K562 (cell line): ENCODE data around the gene MYO7A. TPM values are rescaled to one million over a fixed set of nuclear protein-coding genes. Genes with fewer than 3 reads are reported as not detected.

Experiments
- ATAC-seq: fragments of 200-7000 bp; cut with Tn5 transposase; 3 replicates; pipeline ENCODE4 v1.9.1; 2020; ENCODE audit warnings: moderate library complexity
- BruUV-seq: library from RNA; stranded (reverse); fragments of 400-500 nt; replicated peaks from 2 replicates; lab custom pipeline; 2021; lab: Mats Ljungman, UMichigan
- CTCF ChIA-PET: fragments of 300-600 bp; formaldehyde crosslinking; extraction: SDS; loops from one replicate; lab custom pipeline; 2021; ENCODE audit warnings: low intra/inter-chr PET ratio; lab: Yijun Ruan, JAX
- POLR2A ChIA-PET: fragments of 300-600, 350-650 bp; sonication (Branson Sonifier 250); formaldehyde crosslinking; extraction: SDS; loops from one replicate; lab custom pipeline; 2021; ENCODE audit warnings: antibody characterized with exemption, inconsistent platforms; lab: Yijun Ruan, JAX
- DNase-seq, 4 experiments: peaks; one replicate each; pipeline versions ENCODE4 v3.0.0 to v3.0.0-alpha.2; 2011 to 2018; ENCODE audit warnings: low spot score in 3 of 4, mixed read lengths in 3 of 4; ENCODE audit errors: extremely low read depth in 1 of 4
- FAIRE-seq: peaks from 2 replicates; lab custom pipeline; 2011; peaks lifted over from hg19 to GRCh38; lab: Jason Lieb, UNC
- H2AFZ ChIP-seq: 2 replicates; pipeline ENCODE4 v1.6.0; 2011; ENCODE audit warnings: low read depth, low read length, control low read depth, inconsistent platforms
- H3K27ac ChIP-seq: fragments of 200-600 bp; 3 replicates; pipeline ENCODE4 v1.8.0; 2011; ENCODE audit warnings: low read depth, mild to moderate bottlenecking, control low read depth, inconsistent platforms, low read length, moderate library complexity, mixed read lengths; ENCODE audit errors: extremely low read depth
- H3K27me3 ChIP-seq, 2 experiments: fragments of 300-600 bp in 1 of 2; 2 replicates in 1 of 2; 3 replicates in 1 of 2; pipeline versions ENCODE4 v1.6.0 to v1.8.0; 2011; ENCODE audit warnings: inconsistent platforms in 2 of 2, low read length in 2 of 2, mild to moderate bottlenecking in 1 of 2, mixed read lengths in 1 of 2, moderate library complexity in 1 of 2; ENCODE audit not compliant: control insufficient read depth in 2 of 2, insufficient read depth in 2 of 2
- H3K36me3 ChIP-seq: fragments of 300-600 bp; 3 replicates; pipeline ENCODE4 v1.8.0; 2011; ENCODE audit warnings: mild to moderate bottlenecking, low read length, inconsistent platforms; ENCODE audit not compliant: control insufficient read depth, insufficient read depth
- H3K4me1 ChIP-seq, 2 experiments: fragments of 200-600 bp in 1 of 2; replicated peaks in 1 of 2; 2 replicates in 1 of 2; 3 replicates in 1 of 2; pipeline versions ENCODE4 v1.5.1 to v1.8.0; 2011; ENCODE audit warnings: inconsistent platforms in 2 of 2, low read length in 2 of 2, mild to moderate bottlenecking in 1 of 2, mixed read lengths in 1 of 2, moderate library complexity in 1 of 2; ENCODE audit not compliant: control insufficient read depth in 2 of 2, insufficient read depth in 2 of 2
- H3K4me2 ChIP-seq: 2 replicates; pipeline ENCODE4 v1.6.1; 2011; ENCODE audit warnings: low read length, control low read depth, inconsistent platforms, mixed read lengths; ENCODE audit not compliant: insufficient read depth
- H3K4me3 ChIP-seq: fragments of 200-600 bp; sonication (generic), shearing (Covaris generic); 2 replicates; pipeline ENCODE4 v1.5.1; 2016; ENCODE audit warnings: control low read depth, inconsistent platforms
- H3K79me2 ChIP-seq: fragments of 200-600 bp; 3 replicates; pipeline ENCODE4 v1.8.0; 2011; ENCODE audit warnings: low read length, inconsistent platforms; ENCODE audit not compliant: control insufficient read depth, insufficient read depth
- H3K9ac ChIP-seq, 2 experiments: 2 replicates each; pipeline versions ENCODE4 v1.6.0 to v1.6.1; 2011; ENCODE audit warnings: low read depth in 2 of 2, low read length in 2 of 2, control low read depth in 1 of 2, inconsistent platforms in 1 of 2, mild to moderate bottlenecking in 1 of 2, mixed read lengths in 1 of 2; ENCODE audit not compliant: insufficient read depth in 1 of 2
- H3K9me1 ChIP-seq: one replicate; pipeline ENCODE4 v1.6.0; 2011; ENCODE audit warnings: inconsistent platforms, mild to moderate bottlenecking, low read length, moderate library complexity; ENCODE audit not compliant: control insufficient read depth, insufficient read depth
- H3K9me3 ChIP-seq: replicated peaks from 2 replicates; pipeline ENCODE4 v1.5.1; 2011; ENCODE audit warnings: low read depth, low read length, inconsistent platforms; ENCODE audit not compliant: control insufficient read depth, insufficient read depth
- H4K20me1 ChIP-seq: replicated peaks from 2 replicates; pipeline ENCODE4 v1.6.1; 2011; ENCODE audit warnings: low read length, inconsistent platforms, mixed read lengths; ENCODE audit not compliant: control insufficient read depth, insufficient read depth
- CEBPG ChIP-seq, 3 experiments: fragments of 200-800 bp in 1 of 3; sonication (Bioruptor generic) in 1 of 3; sonication (generic) in 1 of 3; formaldehyde crosslinking in 1 of 3; IDR thresholded peaks in 2 of 3; conservative IDR thresholded peaks in 1 of 3; 2 replicates each; pipeline versions ENCODE4 v1.6.1 to v1.8.0; 2016 to 2022; ENCODE audit warnings: missing compliant biosample characterization in 2 of 3, missing genetic modification characterization in 2 of 3, mild to moderate bottlenecking in 1 of 3, missing genetic modification reagents in 1 of 3
- NELFE ChIP-seq: IDR thresholded peaks from 2 replicates; pipeline ENCODE4 v1.6.1; 2011; ENCODE audit warnings: mild to moderate bottlenecking; ENCODE audit not compliant: insufficient read depth, insufficient read length
- NRF1 ChIP-seq, 2 experiments: fragments of 450-650 bp; IDR thresholded peaks in 1 of 2; conservative IDR thresholded peaks in 1 of 2; 2 replicates each; pipeline ENCODE4 v1.6.1; 2014; ENCODE audit warnings: mild to moderate bottlenecking in 2 of 2
- ZNF212 ChIP-seq: fragments of 450-650 bp; formaldehyde crosslinking; IDR thresholded peaks from 2 replicates; pipeline ENCODE4 v1.4.0; 2020; ENCODE audit warnings: mild to moderate bottlenecking
- ZSCAN29 ChIP-seq: fragments of 450-650 bp; IDR thresholded peaks from 2 replicates; pipeline ENCODE4 v1.6.1; 2017
- WGBS: fragments of 100-300 bp; shearing (Covaris generic); methylation state at CpG from one replicate; pipeline ENCODE4 v1.1.6; 2016; ENCODE audit warnings: low coverage, mixed read lengths; ENCODE audit not compliant: insufficient coverage; ENCODE audit errors: missing lambda C conversion rate; 5-methylcytosine and 5-hydroxymethylcytosine counted together
- in situ Hi-C: fragments of 300-500 bp; cut with MboI; formaldehyde crosslinking; loops from 4 replicates; pipeline ENCODE4 v1.15.0; 2018; ENCODE audit warnings: inconsistent platforms, mixed read lengths
- intact Hi-C: fragments of 100-400 bp; cut with micrococcal nuclease; formaldehyde crosslinking; loops from 2 replicates; pipeline ENCODE4 v1.14.2; 2022
- polyA plus RNA-seq, 8 experiments: library from polyadenylated mRNA; depleted of rRNA in 4 of 8; stranded (reverse) in 5 of 8; unstranded in 3 of 8; fragments of >200 nt; fragmentation: Nextera tagmentation in 2 of 8; fragmentation: Illumina TruSeq in 1 of 8; extraction: Ambion mirVana in 2 of 8; extraction: Trizol in 1 of 8; gene quantifications; 2 replicates each; pipeline versions ENCODE4 v1.2.1 to v1.2.3, GENCODE V29; 2011 to 2014; ENCODE audit warnings: inconsistent platforms in 1 of 8, missing spikeins in 1 of 8
- total RNA-seq, 7 experiments: library from RNA; depleted of rRNA in 6 of 7; stranded (reverse); fragments of >200 nt in 6 of 7; fragmentation: Illumina TruSeq in 2 of 7; extraction: Trizol in 2 of 7; gene quantifications; 2 replicates each; pipeline versions ENCODE4 v1.2.1 to v1.2.3, GENCODE V29; 2011 to 2021; ENCODE audit warnings: low replicate concordance in 1 of 7
- TF ChIP-seq, protein P1 (sequence below): fragments of 250-450 bp; sonication (Bioruptor Pico); IDR thresholded peaks from 2 replicates; pipeline ENCODE4 v1.5.0; 2020; ENCODE audit warnings: mild to moderate bottlenecking, borderline replicate concordance
- TF ChIP-seq, protein P2 (sequence below): sonication (generic); formaldehyde crosslinking; IDR thresholded peaks from 2 replicates; pipeline ENCODE4 v1.8.0; 2023; ENCODE audit warnings: missing genetic modification reagents, mild to moderate bottlenecking, borderline replicate concordance
- TF ChIP-seq, protein P3 (sequence below), 2 experiments: fragments of 450-650 bp; conservative IDR thresholded peaks; 2 replicates each; pipeline ENCODE4 v1.6.1; 2017; ENCODE audit warnings: mild to moderate bottlenecking in 2 of 2, moderate library complexity in 2 of 2

MYO7A gene
- total and polyA plus RNA-seq, 9 of the 15 experiments (the other 6 are each of a cell fraction or from before 2014, with no cell fraction given): 0.01 to 0.11 (median 0.07) TPM; not detected in 1

DNA sequence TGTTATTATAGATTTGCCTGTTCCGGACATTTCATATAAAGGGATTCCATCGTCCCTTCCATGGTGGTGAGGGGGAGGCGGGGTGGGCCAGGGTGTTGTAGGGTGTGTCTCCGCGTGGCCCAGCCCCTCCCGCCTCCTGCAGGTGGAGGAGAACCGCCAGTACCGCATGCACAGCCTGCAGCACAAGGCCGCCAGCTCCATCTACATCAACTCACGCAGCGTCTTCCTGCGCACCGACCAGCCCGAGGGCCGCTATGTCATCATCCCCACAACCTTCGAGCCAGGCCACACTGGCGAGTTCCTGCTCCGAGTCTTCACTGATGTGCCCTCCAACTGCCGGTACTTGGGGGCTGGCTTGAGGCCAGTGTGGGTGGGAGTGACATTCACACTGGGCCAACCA is 7.5 kb upstream of the MYO7A start:
- no peak overlapping the region for H3K27ac ChIP-seq
- ChIA-PET POLR2A (interaction anchor here (0.6 to 1.0 kb wide), 4 partner anchors 8 to 247 kb away, joined by 3 to 4 read pairs (median 4); no protein-coding TSS in a partner anchor), CTCF (no interaction called here)
- peaks cover 15 to 82% of the 10 kb centered on the region in 2 experiments; a peak in 4 of 5 replicates for H3K27me3 ChIP-seq
- DNase-seq: no peak
- no peak for ATAC-seq
- H2AFZ ChIP-seq: no peak overlapping the region
- WGBS: 1% methylated on average over 19 of the region's 19 CpGs
- H3K4me3 ChIP-seq: no peak overlapping the region
- no peaks in the 10 kb centered on the region for H3K79me2 ChIP-seq
- intact Hi-C loops (no loop called here), in situ Hi-C loops (no loop called here)
- H3K36me3 ChIP-seq: no peaks in the 10 kb centered on the region
- H3K9me1 ChIP-seq: no peaks in the 10 kb centered on the region
- H3K4me2 ChIP-seq: no peak overlapping the region
- H3K9me3 ChIP-seq: no peaks in the 10 kb centered on the region
- no TSS peak for BruUV-seq
- H3K4me1 ChIP-seq: peaks cover 0 to 4% of the 10 kb centered on the region in 2 experiments; a peak in 2 of 5 replicates
- H4K20me1 ChIP-seq: no peaks in the 10 kb centered on the region; the same call in 1 of the 2 replicates
- FAIRE-seq: no peak
- H3K9ac ChIP-seq: no peak overlapping the region
- TF ChIP-seq, protein P1, sequence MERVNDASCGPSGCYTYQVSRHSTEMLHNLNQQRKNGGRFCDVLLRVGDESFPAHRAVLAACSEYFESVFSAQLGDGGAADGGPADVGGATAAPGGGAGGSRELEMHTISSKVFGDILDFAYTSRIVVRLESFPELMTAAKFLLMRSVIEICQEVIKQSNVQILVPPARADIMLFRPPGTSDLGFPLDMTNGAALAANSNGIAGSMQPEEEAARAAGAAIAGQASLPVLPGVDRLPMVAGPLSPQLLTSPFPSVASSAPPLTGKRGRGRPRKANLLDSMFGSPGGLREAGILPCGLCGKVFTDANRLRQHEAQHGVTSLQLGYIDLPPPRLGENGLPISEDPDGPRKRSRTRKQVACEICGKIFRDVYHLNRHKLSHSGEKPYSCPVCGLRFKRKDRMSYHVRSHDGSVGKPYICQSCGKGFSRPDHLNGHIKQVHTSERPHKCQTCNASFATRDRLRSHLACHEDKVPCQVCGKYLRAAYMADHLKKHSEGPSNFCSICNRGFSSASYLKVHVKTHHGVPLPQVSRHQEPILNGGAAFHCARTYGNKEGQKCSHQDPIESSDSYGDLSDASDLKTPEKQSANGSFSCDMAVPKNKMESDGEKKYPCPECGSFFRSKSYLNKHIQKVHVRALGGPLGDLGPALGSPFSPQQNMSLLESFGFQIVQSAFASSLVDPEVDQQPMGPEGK (CRISPR knock-in tag): no peak
- no peak for TF ChIP-seq ZNF212 (CRISPR knock-in tag)
- TF ChIP-seq, protein P2, sequence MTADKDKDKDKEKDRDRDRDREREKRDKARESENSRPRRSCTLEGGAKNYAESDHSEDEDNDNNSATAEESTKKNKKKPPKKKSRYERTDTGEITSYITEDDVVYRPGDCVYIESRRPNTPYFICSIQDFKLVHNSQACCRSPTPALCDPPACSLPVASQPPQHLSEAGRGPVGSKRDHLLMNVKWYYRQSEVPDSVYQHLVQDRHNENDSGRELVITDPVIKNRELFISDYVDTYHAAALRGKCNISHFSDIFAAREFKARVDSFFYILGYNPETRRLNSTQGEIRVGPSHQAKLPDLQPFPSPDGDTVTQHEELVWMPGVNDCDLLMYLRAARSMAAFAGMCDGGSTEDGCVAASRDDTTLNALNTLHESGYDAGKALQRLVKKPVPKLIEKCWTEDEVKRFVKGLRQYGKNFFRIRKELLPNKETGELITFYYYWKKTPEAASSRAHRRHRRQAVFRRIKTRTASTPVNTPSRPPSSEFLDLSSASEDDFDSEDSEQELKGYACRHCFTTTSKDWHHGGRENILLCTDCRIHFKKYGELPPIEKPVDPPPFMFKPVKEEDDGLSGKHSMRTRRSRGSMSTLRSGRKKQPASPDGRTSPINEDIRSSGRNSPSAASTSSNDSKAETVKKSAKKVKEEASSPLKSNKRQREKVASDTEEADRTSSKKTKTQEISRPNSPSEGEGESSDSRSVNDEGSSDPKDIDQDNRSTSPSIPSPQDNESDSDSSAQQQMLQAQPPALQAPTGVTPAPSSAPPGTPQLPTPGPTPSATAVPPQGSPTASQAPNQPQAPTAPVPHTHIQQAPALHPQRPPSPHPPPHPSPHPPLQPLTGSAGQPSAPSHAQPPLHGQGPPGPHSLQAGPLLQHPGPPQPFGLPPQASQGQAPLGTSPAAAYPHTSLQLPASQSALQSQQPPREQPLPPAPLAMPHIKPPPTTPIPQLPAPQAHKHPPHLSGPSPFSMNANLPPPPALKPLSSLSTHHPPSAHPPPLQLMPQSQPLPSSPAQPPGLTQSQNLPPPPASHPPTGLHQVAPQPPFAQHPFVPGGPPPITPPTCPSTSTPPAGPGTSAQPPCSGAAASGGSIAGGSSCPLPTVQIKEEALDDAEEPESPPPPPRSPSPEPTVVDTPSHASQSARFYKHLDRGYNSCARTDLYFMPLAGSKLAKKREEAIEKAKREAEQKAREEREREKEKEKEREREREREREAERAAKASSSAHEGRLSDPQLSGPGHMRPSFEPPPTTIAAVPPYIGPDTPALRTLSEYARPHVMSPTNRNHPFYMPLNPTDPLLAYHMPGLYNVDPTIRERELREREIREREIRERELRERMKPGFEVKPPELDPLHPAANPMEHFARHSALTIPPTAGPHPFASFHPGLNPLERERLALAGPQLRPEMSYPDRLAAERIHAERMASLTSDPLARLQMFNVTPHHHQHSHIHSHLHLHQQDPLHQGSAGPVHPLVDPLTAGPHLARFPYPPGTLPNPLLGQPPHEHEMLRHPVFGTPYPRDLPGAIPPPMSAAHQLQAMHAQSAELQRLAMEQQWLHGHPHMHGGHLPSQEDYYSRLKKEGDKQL (CRISPR knock-in tag): no peak
- peak; percentile 38 to 45; a peak in 2 of 4 replicates for TF ChIP-seq NRF1 (conservative IDR thresholded peaks at IDR 0.05 in 1 of 2, IDR thresholded peaks at IDR 0.05 in 1 of 2)
- peak; percentile 10; the same call in 1 of the 2 replicates for TF ChIP-seq CEBPG (CRISPR knock-in tag; IDR thresholded peaks at IDR 0.05)
- TF ChIP-seq CEBPG (tag; conservative IDR thresholded peaks at IDR 0.05 in 1 of 2, IDR thresholded peaks at IDR 0.05 in 1 of 2): no peak
- TF ChIP-seq ZSCAN29: no peak
- TF ChIP-seq, protein P3, sequence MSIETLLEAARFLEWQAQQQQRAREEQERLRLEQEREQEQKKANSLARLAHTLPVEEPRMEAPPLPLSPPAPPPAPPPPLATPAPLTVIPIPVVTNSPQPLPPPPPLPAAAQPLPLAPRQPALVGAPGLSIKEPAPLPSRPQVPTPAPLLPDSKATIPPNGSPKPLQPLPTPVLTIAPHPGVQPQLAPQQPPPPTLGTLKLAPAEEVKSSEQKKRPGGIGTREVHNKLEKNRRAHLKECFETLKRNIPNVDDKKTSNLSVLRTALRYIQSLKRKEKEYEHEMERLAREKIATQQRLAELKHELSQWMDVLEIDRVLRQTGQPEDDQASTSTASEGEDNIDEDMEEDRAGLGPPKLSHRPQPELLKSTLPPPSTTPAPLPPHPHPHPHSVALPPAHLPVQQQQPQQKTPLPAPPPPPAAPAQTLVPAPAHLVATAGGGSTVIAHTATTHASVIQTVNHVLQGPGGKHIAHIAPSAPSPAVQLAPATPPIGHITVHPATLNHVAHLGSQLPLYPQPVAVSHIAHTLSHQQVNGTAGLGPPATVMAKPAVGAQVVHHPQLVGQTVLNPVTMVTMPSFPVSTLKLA (conservative IDR thresholded peaks at IDR 0.05): no peak
- TF ChIP-seq NELFE: no peak
